Measurements from ENCODE around the gene PTGIS. TPM values are rescaled to one million over a fixed set of nuclear protein-coding genes. Genes with fewer than 3 reads are reported as not detected.

Gene PTGIS
- total and polyA plus RNA-seq, 8 donors, result 4.9 to 84.8 (median 14.9) TPM

DNA sequence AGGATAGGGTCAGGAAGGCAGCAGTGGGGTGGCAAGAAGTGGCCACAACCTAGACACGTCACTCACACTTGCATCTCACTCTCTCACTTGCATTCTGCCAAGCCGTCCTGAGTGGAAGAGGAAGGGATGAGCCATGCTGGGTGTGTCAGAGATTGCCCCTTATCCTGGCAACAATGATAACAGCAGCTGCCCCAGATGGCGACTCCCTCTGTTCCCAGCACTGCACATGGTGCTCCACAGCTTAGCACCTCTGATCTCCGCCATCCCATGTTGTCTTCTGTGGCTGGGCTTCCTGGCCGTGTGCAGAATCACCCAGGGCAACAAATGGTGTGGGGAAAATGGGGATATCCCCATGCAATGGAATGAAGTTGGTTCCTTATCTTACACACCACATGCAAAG, 96.5 kb downstream of the PTGIS start:
- intact Hi-C loops (cut with DNase I; ENCODE audit: low total_unique reads), result no loop called here

DNA sequence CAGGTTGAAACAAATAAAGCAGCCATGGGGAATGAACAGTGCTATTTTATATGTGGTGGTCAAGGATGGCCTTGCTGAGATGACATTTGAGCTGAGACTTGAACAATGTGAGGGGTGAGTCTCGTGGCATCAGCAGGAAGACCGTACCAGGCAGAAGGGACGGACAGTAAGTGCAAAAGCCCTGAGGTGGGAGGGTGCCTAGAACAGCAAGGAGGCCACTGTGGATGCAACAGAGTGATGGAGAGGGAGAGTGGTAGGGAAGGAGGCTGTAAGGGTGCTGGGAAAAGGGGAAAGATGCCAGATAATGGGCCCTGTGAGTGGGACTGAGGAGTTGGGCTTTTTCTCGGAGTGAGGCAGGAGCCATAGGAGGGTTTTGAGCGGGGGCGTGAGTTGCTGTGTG, 97.0 kb downstream of the PTGIS start:
- WGBS, 5 donors, result 70 to 82% (median 77%) methylated on average over 6 of the region's 6 CpGs
- Histone ChIP-seq H3K4me3 (no peak overlapping the region), H3K4me1 (peaks cover 0 to 16% (median 0%) of the 10 kb centered on the region in 4 donors), H3K27ac (no peak overlapping the region), H3K36me3 (peaks cover 0 to 6% (median 0%) of the 10 kb centered on the region in 4 donors), H3K9me3 (no peaks in the 10 kb centered on the region), H3K27me3 (peaks cover 0 to 29% (median 4%) of the 10 kb centered on the region in 3 donors)
- TF ChIP-seq, protein P1, sequence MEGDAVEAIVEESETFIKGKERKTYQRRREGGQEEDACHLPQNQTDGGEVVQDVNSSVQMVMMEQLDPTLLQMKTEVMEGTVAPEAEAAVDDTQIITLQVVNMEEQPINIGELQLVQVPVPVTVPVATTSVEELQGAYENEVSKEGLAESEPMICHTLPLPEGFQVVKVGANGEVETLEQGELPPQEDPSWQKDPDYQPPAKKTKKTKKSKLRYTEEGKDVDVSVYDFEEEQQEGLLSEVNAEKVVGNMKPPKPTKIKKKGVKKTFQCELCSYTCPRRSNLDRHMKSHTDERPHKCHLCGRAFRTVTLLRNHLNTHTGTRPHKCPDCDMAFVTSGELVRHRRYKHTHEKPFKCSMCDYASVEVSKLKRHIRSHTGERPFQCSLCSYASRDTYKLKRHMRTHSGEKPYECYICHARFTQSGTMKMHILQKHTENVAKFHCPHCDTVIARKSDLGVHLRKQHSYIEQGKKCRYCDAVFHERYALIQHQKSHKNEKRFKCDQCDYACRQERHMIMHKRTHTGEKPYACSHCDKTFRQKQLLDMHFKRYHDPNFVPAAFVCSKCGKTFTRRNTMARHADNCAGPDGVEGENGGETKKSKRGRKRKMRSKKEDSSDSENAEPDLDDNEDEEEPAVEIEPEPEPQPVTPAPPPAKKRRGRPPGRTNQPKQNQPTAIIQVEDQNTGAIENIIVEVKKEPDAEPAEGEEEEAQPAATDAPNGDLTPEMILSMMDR (IDR thresholded peaks at IDR 0.05), result no peak
- no peak for TF ChIP-seq POLR2AphosphoS5 (IDR thresholded peaks at IDR 0.05)
- no peak for TF ChIP-seq POLR2A (IDR thresholded peaks at IDR 0.05)
- no peak for TF ChIP-seq EP300 (IDR thresholded peaks at IDR 0.05)
- intact Hi-C loops (cut with DNase I; ENCODE audit: low total_unique reads), result no loop called here
- DNase-seq, result no peak

More for the DNA sequence above, 96.5 kb downstream of the PTGIS start:
- Histone ChIP-seq H3K36me3 (peaks cover 0 to 6% (median 0%) of the 10 kb centered on the region in 4 donors), H3K9me3 (no peaks in the 10 kb centered on the region), H3K27me3 (peaks cover 0 to 32% (median 4%) of the 10 kb centered on the region in 3 donors), H3K4me3 (no peak overlapping the region), H3K27ac (no peak overlapping the region), H3K4me1 (peaks cover 0 to 16% (median 0%) of the 10 kb centered on the region in 4 donors)
- TF ChIP-seq POLR2AphosphoS5 (IDR thresholded peaks at IDR 0.05) (no peak), EP300 (IDR thresholded peaks at IDR 0.05) (no peak), POLR2A (IDR thresholded peaks at IDR 0.05) (no peak)
- TF ChIP-seq, protein P1 (IDR thresholded peaks at IDR 0.05), result no peak
- DNase-seq, result no peak
- WGBS, 5 donors, result 54 to 75% (median 70%) methylated on average over 5 of the region's 5 CpGs

DNA sequence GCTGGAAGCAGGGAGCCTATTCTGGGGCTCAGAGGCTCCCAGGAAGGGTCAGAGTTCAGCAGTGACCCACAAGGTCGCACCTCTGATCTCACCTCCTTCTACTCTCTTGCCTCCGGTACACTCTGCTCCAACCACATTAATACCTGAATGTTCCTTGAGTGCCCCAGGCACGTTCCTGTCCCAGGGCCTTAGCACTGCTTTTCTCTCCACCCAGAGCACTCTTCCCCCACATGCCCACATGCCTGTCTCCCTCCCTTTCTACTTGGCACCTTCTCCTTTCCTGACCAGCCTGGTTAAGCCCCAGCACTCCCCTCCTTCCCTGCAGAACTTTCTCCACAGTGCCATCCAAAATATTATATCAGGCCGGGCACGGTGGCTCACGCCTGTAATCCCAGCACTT, 98.9 kb downstream of the PTGIS start:
- intact Hi-C loops (cut with DNase I; ENCODE audit: low total_unique reads), result no loop called here
- Histone ChIP-seq H3K4me3 (no peak overlapping the region), H3K4me1 (peaks cover 0 to 7% (median 0%) of the 10 kb centered on the region in 4 donors), H3K27me3 (peaks cover 0 to 22% (median 4%) of the 10 kb centered on the region in 3 donors), H3K27ac (no peak overlapping the region), H3K9me3 (no peaks in the 10 kb centered on the region), H3K36me3 (peaks cover 0 to 6% (median 0%) of the 10 kb centered on the region in 4 donors)
- no peak for TF ChIP-seq EP300 (IDR thresholded peaks at IDR 0.05)
- TF ChIP-seq POLR2A (IDR thresholded peaks at IDR 0.05), result no peak
- no peak for TF ChIP-seq POLR2AphosphoS5 (IDR thresholded peaks at IDR 0.05)
- TF ChIP-seq, protein P1 (IDR thresholded peaks at IDR 0.05), result no peak
- DNase-seq, result no peak
- WGBS, 5 donors, result 75 to 80% (median 78%) methylated on average over 6 of the region's 6 CpGs

DNA sequence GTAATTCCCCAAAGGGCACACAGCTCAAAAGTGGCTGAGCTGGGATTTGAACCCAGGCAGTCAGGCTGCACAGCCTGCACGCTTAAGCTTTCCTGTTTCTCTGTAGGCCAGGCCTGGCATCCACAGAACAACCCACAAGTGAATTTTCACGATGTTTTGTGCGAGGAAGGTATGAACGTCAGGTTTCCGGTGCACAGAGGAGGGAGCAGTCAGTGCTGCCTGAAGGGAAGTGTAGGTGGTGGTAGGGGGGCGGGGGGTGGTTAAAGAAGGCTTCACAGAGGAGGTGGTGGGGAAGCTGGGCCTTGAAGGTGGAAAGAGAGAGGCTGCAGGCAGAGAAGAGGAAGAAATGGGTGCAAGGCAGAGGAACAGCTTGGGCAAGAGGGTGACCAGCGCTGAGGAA, 99.5 kb downstream of the PTGIS start:
- peaks cover 0 to 6% (median 0%) of the 10 kb centered on the region in 4 donors for H3K36me3 ChIP-seq
- peaks cover 0 to 22% (median 4%) of the 10 kb centered on the region in 3 donors for H3K27me3 ChIP-seq
- H3K9me3 ChIP-seq, result no peaks in the 10 kb centered on the region
- H3K27ac ChIP-seq, result no peak overlapping the region
- no peak for TF ChIP-seq EP300 (IDR thresholded peaks at IDR 0.05)
- TF ChIP-seq, protein P1 (IDR thresholded peaks at IDR 0.05), result no peak
- TF ChIP-seq POLR2AphosphoS5 (IDR thresholded peaks at IDR 0.05), result no peak
- TF ChIP-seq POLR2A (IDR thresholded peaks at IDR 0.05), result no peak
- intact Hi-C loops (cut with DNase I; ENCODE audit: low total_unique reads), result no loop called here
- H3K4me1 ChIP-seq, result peaks cover 0 to 7% (median 0%) of the 10 kb centered on the region in 4 donors
- 62 to 75% (median 73%) methylated on average over 7 of the region's 7 CpGs for WGBS, 5 donors
- H3K4me3 ChIP-seq, result no peak overlapping the region
- no peak for DNase-seq
